DMS53 (cell line): Measurements from ENCODE around the gene GNG4.
"Not testable (repeated sequence)": the region's sequence is repeated elsewhere in the genome, so short reads cannot be mapped to it uniquely, and the experiment has no call there.

ENCODE experiments used
- DNase-seq: peaks from one replicate; lab custom pipeline; 2025; lab: John Stamatoyannopoulos, UW

The GNG4 gene

DNA sequence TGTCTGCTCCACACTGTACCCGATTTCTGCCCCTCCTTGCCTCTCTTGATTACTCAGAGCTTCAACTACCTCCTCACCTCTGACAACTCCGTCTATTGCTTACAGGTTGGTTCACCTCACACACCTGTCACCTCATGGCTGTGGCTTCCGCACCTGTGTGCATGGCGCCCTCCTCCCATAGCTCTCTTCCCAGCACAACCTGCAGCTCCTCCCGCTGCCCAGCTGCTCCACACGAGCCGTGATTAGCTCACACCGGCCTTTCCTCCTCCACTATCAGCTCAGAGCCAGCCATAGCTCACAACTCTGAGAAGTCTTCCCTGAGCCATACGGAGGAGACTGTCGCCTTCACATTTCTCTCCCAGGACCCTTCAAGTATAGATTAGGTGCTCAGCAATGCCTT is 67.5 kb downstream of the GNG4 start:
- no peak for DNase-seq

GRCh38 chr1:235579891-235580290 is 69.7 kb downstream of the GNG4 start:
- DNase-seq, result no peak

GRCh38 chr1:235575597-235575996 is 74.0 kb downstream of the GNG4 start:
- no peak for DNase-seq

- no peak for DNase-seq
Measured at GRCh38 chr1:235573880-235574279, 75.7 kb downstream of the GNG4 start.

- DNase-seq, result not testable (repeated sequence)
Measured at GRCh38 chr1:235572971-235573370, 76.6 kb downstream of the GNG4 start.

GRCh38 chr1:235571482-235571881 is 78.1 kb downstream of the GNG4 start:
- no peak for DNase-seq

DNA sequence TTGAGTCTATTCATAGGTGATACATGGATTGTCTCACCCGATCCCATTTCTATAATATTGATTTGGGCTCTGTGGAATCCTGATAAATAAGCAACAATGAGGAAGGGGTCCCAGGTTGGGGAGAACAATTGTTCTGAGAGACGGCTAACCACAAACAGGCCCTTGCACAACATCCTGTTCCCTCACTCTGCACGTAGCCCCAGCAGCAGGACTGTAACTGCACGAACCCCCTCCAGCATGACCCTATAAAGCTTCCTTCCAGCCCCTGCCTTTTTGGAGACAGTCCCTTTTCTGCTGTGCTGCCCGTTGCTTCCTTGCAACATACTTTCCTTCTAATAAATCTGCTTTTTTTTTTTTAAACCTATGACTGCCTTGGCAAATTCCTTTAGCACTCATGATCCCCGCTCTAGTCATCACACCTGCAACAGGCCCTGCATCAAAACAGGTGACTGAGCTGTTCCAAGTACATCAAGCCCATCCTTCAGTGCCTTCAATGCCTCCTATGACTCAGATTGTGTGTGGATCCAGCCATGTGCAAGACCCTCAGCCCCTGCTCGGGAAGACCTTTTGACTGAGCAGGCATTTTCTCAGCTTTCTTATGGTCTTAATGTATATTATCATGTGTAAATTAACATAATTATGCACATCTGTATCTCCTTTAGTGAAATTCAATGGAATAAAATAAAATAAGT is 81.6 kb downstream of the GNG4 start:
- no peak for DNase-seq

- no peak for DNase-seq
Measured at GRCh38 chr1:235566084-235566483, 83.5 kb downstream of the GNG4 start.

DNA sequence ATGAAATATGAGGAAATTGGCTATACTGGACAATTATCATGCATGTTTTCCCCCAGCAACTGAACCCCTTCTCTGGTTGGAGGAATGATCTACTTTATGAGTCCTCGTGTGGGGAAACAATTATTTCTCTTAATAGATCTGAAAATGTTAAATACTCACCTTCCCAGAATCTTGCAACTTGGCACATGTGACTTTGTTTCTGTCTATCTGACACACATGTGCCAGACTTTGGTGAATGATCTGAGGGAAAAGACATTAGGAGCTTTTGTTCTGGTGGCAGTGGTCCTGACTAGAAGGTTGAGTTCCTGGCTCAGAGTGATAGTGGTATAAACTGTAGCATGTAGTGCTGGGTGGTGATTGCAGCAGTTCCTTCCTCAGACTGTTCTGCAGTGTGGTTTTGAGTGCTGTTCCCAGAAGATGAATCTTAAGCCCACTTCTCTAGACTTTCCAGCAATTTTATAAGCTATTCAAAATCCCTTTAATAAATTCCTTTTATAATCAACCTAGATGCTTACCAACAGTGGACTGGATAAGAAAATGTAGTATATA is 86.0 kb downstream of the GNG4 start:
- DNase-seq, result no peak

DNA sequence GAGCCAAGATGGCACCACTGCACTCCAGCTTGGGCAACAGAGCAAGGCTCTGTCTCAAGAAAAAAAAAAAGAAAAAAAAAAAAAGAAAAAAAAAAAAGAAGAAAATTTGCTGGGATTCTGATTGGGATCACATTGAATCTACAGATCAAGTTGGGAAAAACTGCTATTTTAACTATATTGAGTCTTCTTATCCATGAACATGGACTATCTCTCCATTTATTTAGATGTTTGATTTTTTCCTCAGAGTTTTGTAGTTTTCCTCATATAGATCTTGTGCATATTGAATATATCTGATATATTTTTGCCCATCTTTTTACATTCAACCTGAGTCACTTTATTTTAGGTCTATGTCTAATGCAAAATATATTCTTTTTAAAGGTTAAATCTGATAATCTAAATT is 87.0 kb downstream of the GNG4 start:
- no peak for DNase-seq

GRCh38 chr1:235558621-235559169 is 90.9 kb downstream of the GNG4 start:
- no peak for DNase-seq

DNA sequence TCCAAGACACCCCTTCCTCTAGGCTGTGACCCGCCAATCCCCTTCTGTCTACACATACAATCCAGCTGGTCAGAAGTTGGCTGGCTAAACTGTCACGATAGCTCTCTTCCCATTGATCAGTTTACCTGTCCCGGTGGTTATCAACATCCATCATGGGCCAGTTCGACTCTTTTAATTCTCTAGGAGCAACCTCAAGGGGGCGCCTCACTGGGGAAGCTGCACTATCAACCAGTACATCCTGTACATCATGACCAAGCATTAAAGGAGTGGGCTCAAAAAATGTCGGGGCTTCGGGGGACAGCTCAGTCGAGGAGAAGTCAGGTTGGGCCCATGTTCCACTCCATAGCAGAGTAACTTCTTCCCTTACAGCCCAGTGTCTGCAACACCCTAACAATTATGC is 92.1 kb downstream of the GNG4 start:
- peak; percentile 27 for DNase-seq

GRCh38 chr1:235556807-235557206 is 92.8 kb downstream of the GNG4 start:
- DNase-seq, result no peak

- no peak for DNase-seq
Measured at GRCh38 chr1:235553112-235553551, 96.5 kb downstream of the GNG4 start.

DNA sequence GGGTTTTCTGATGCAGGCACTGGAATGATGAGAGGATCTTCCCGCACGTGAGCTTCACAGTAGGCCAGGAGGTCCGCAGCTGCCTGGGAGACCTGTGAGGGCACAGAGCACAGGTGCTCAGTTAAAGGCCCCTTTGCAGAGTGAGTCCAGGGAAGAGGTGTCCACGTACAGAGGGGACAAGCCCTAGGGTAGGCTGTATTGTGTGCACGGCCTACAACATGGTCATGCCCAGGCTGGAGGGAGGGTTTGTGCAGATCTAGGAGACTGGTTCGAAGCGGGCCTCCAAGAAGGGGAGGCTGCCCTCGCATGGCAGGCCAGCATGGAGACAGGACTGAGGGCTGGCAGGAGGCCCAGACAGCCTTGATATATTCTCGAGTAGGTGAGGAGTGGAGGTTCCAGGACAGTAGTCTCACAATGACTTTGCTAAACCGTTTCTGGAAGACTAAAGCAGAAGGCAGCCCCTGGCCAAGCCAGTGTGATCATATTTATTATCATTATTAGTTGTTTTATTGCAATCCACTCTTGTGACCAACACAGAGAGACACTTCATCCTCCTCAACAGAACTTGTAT is 97.4 kb downstream of the GNG4 start:
- no peak for DNase-seq

- no peak for DNase-seq
Measured at GRCh38 chr1:235549351-235550139, 100.0 kb downstream of the GNG4 start.

DNA sequence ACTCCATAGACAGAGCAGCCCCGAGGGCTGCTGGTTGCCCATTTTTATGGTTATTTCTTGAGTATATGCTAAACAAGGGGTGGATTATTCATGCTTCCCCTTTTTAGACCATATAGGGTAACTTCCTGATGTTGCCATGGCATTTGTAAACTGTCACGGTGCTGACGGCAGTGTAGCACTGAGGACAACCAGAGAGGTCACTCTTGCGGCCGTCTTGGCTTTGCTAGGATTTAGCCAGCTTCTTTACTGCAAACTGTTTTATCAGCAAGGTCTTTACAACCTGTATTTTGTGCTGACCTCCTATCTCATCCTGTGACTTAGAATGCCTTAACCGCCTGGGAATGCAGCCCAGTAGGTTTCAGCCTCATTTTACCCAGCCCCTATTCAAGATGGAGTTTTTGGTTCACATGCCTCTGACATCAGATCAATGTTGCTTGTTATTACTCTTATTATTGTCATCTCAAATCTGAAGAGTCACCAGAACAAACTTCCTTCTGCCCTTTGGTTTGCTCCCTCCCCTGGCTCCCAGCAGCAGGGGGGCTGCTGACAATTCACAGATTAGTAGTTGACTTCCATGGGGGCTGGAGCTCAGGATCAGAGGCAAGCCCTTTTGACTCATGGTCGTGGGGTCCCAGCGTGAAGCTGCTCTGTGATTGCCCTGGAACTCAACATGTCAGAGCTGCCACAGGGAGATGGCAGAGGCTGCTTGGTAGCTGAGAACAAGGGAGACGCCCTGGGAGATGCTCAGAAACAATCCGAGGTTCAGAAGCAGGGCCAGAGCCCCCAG is 103.0 kb downstream of the GNG4 start:
- peak; percentile 13 for DNase-seq

DNA sequence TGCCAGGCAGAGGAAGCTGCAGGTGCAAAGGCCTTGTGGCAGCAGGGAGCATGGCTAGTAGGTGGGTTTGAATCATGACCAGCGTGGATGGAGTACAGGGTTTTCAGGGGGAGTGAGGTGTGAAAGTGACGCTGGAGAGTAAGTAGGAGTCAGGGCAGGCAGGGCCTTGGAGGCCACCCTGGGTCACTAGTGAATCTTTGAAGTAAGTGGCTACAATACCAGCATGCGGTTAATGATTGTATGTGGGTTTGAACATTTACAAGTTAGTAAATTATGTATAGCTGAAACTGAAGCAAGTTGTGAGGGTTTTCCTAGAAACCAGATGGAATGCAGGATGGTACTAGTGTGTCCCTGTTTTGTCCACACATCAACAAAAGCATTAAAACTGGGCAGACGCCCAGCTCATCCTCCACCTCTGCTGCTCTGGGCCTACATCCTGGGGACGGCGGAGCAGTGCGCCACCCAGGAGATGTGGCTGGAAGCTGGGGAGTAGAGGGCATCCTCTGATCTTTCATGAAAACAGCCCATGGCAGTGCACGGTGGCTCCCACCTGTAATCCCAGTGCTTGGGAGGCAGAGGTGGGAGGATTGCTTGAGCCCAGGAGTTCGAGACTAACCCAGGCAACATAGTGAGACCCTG is 104.2 kb downstream of the GNG4 start:
- no peak for DNase-seq

DNA sequence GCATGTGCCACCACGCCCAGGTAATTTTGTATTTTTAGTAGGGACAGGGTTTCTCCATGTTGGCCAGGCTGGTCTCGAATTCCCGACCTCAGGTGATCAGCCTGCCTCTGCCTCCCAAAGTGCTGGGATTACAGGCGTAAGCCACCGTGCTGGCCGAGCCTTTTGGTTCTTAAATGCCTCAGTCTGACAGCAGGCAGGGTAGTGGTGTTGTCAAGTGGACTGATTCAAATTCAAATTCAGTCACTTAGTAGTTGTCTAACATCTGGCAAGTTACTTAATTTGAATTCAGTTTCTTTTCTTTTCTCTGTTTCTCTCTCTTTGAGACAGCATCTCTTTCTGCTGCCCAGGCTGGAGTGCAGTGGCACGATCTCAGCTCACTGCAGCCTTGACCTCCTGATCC is 106.7 kb downstream of the GNG4 start:
- not testable (repeated sequence) for DNase-seq

DNA sequence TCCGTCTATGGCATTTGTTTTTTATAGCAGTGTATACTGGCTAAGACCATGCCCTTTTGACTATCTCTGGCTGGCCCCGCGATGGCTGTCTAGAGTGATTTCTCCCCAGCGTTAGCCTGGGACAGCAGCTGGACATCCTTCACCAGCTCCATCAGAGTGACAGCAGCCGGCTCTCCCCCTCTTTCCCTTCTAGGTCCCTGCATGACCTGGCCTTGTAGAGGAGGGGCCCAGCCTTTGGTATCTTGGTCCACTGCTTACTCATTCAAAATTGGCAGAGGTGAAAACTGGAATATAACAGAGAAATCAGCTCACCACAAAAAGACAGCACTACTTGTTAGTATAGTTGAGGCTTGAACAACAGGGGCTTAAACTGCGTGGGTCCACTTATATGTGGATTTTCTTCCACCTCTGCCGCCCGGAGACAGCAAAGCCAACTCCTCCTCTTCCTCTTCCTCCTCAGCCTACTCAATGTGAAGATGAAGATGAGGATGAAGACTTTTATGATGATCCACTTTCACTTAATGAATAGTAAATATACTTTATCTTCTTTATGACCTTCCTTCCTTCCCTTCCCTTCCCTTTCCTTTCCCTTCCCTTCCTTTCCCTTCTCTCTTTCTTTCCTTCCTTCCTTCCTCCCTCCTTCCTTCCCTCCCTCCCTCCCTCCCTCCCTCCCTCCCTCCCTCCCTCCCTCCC is 116.0 kb downstream of the GNG4 start:
- no peak for DNase-seq

GRCh38 chr1:235532360-235532759 is 117.2 kb downstream of the GNG4 start:
- DNase-seq, result no peak
